ENCODE data around the gene RPL5.
"Not testable (repeated sequence)": the region's sequence is repeated elsewhere in the genome, so short reads cannot be mapped to it uniquely, and the experiment has no call there.

Gene RPL5

GRCh38 chr1:92831762-92832536, at the start of gene RPL5:
TSS of gene RPL5 (plus strand) at chr1:92832040. CDS start at chr1:92832115, 75 bp downstream.
- peak; percentile 97 for DNase-seq

DNA sequence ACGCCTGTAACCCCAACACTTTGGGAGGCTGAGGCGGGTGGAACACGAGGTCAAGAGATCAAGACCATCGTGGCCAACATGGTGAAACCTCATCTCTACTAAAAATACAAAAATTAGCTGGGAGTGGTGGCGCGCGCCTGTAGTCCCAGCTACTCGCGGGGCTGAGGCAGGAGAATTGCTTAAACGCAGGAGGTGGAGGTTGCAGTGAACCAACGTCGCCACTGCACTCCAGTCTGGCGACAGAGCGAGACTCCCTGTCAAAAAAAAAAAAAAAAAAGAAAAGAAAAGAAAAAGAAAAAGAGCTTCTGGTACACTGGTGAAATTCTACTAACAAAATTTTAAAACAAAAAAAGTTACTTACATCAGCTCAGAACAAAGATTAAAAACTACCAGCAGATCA, 48.3 kb upstream of the RPL5 start:
- not testable (repeated sequence) for DNase-seq

DNA sequence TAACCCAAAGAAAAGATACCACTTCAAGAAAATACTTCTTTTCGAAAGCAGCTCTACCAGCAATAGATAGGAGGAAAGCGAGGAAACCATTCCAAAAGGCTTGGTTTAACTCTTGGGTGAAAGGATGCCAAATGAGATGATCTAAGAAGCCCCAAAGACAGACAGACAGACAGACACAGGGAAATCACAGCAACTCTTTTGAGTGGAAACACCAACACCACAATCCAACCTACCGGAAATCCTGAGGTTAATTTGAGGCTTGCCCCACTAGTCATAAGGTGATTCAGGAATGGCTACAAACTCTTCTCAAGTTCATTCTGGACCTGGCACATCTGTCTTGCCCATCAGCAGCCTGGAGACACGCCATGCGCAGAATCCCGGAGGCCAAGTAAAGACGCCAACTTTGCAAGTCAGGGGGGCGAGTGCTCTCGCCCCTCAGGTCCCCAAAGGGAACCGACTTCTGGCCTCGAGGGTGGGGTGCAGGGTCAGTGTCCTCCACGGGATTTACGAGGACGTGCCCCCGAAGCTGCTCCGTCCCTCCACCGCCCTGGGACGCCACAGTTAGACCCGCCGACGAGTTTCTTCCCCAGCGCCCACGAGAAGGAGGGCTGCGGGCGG, 47.7 kb upstream of the RPL5 start:
- DNase-seq, result peak; percentile 9 to 46

DNA sequence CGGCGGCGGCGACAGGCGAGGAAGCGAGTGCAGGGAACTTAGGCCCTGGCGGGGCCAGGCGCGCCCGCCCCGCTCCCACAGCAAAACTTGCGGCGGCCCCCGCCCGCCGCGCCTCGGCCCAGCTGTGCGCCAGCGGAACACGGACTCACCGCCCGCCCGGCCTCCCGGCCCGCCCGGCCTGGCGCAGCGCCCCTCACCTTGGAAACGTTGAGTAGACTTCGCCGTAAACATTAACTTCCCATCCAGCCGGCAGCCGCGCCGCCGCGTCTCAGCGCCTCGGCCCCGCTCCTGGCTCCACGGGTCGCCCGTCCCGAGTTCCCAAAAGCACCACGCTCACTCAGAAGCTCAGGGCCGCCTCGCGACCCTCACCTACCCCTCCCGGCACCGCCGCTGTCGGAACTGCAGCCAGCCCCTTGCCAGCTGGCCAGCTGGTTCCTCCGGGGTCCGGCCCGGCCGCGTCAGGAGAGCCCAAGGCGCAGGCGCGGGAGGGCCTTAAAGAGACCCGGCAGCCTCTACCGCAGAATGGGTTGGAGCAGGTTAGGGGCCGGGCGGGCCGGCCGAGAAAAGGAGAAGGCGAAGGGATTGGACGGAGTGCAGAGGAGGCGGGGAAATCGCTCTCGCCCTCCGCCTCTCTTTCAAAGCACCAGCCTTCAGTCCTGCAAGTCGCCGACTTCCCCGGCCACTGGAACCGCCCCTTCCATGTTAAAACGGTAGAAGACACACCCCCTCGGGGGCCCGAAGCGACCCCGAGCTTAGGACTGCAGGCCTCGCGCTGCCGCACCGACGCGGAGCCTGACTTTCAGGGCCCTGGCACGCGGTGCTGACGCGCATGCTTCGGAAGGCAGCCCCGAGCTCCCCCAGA, 47.0 kb upstream of the RPL5 start, which contains the start of gene EVI5:
Gene EVI5, minus strand, starts transcription at position 470 of the 862 bp plus-strand sequence. CDS start 48,562 bp downstream, outside the sequence.
- DNase-seq, result peak; percentile 54 to 88

- DNase-seq, result no peak
These were observed 45.5 kb upstream of the RPL5 start for GRCh38 chr1:92786111-92786901.

DNA sequence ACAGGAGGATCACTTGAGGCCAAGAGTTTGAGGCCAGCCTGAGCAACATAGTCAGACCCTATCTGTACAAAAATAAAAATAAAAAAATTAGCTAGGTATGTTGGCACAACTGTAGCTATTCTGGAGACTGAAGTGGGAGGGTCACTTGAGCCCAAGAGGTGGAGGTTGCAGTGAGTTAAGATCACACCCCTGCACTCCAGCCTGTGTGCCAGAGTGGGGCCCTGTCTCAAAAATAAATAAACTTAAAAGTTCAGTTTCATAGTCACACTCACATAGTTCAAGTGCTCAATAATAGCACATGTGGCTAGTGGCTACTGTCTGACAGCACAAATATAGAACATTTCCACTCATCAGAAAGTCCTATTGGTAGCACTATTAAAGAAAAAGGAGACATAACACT, 41.8 kb upstream of the RPL5 start:
- no peak for DNase-seq

DNA sequence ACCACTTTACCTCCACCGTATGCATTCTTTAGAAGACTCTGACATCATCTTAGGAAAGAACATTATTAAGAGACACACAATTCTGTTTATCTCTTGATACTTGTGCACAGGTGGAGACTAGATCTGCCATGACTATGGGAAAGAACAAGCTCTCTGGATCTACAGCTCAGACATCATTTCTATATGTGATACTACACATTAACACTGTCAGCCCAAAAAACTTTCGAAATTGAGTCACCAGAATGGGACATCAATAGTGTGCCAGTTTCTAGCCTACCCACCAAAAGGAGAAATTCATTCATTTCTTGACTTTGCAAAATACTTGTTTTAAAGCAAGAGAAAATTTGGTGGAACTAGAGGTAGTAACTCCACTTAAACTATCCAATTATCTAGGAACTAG, 41.0 kb upstream of the RPL5 start:
- no peak for DNase-seq

GRCh38 chr1:92791487-92792066, 40.3 kb upstream of the RPL5 start:
- DNase-seq, result no peak

- no peak for DNase-seq
These were observed 39.5 kb upstream of the RPL5 start for GRCh38 chr1:92792340-92792782.

DNA sequence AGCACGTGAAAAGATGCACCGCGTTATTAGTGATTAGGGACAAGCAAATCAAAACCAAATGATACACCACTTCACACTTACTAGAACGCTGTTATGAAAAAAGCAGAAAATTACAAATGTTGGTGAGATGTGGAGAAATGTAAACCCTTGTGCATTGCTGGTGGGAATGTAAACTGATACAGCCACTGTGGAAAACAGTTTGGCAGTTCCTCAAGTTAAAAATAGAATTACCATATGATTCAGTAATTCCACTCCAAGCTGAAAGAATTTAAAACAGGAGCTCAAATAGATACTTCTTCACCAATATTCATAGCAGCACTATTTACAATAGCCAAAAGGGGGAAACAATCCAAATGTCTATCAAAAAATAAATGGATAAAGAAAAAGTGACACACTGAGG, 36.7 kb upstream of the RPL5 start:
- no peak for DNase-seq

DNA sequence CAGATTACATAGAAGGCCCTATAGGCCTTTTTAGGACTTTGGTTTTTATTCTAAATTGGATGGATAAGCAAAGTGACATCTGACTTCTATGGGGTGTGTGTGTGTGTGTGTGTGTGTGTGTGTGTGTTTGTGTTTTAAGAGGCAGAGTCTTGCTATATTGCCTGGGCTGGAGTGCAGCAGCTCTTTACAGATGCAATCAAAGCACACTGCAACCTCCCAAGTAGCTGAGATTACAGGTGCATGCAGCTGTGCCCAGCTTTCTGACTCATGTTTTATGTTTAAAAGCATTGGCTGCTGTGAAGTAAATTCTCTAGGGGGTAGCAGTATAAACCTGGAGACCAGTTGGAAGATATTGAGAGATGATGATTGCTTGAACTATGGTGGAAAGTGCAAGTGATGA, 34.5 kb upstream of the RPL5 start:
- DNase-seq, result no peak

- DNase-seq, result no peak
These were observed 33.9 kb upstream of the RPL5 start for GRCh38 chr1:92797961-92798360.

- no peak for DNase-seq
These were observed 28.5 kb upstream of the RPL5 start for GRCh38 chr1:92803140-92803887.

GRCh38 chr1:92804721-92805201, 27.1 kb upstream of the RPL5 start:
- peak; percentile 8 to 15 for DNase-seq

DNA sequence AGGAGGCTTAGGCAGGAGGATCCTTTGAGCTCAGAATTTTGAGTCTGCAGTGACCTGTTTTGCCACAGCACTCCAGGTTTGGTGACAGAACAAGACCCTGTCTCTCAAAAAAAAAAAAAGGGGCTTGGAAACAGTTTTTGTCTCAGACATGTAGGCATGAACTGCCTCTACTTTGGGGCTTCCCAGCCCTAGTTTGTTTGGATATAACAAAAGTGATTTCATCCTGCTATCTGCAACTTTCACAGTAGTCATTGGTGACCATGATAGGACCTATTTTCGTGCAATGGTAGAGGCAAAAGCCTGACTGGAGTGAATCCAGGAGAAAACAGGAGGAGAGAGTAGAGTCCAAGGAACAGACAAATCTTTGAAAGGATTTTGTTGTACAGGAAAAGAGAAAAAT, 26.6 kb upstream of the RPL5 start:
- no peak for DNase-seq

DNA sequence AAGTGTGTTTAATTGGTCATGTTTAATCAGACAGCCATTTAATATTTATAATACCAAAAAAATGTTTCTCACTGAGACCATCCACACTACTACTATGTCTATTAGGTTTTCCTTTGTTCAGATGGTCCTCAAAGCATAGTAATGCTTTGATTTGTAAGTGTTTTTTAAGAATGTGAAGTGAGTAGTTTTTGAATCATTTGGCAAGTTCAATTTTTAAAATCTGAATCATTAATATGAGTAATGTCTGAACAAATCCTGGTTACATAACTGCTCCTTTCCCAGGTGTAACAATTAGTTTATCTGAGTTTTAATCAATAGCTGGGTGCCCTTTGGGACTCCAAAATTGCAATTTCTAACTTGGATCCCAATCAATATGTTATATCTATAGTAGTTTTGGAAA, 23.5 kb upstream of the RPL5 start:
- DNase-seq, result no peak

DNA sequence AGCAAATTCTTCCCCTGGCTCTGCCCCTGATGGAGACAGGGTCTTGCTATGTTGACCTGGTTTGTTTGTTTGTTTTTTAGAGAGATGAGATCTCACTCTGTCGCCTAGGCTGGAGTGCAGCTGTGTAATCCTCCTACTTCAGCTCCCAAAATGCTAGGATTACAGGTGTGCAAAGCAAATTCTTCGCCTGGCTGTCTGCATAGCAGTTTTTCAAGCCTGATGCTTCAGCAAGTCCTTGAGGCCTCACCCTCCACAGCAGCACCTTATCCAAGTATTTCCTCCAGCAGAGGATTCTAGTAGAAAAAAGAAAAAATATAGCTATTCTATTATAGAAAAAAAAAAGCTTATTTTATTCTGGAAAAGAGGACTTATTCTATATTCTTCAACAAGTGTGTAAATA, 15.1 kb upstream of the RPL5 start:
- no peak for DNase-seq

GRCh38 chr1:92817137-92817697, 14.6 kb upstream of the RPL5 start:
- DNase-seq, result no peak

GRCh38 chr1:92817986-92818764, 13.7 kb upstream of the RPL5 start:
- peak; percentile 32 to 38 for DNase-seq

GRCh38 chr1:92820024-92820423, 11.8 kb upstream of the RPL5 start:
- no peak for DNase-seq
